D341Med (cell line): ENCODE measurements around the gene TMEM74B.
A peak's percentile ranks its signal among the peaks of the same experiment; 100 is the strongest.

Experiments
- DNase-seq: peaks from one replicate; pipeline ENCODE4 v3.0.0; 2012; ENCODE audit warnings: low spot score

The TMEM74B gene

GRCh38 chr20:1205802-1206201 lies 21.0 kb upstream of the TMEM74B start:
- no peak for DNase-seq

GRCh38 chr20:1204576-1204975 lies 19.8 kb upstream of the TMEM74B start:
- no peak for DNase-seq

- DNase-seq: no peak
These were observed 19.3 kb upstream of the TMEM74B start for GRCh38 chr20:1204113-1204512.

GRCh38 chr20:1203630-1204029 lies 18.8 kb upstream of the TMEM74B start:
- no peak for DNase-seq

- DNase-seq: no peak
These were observed 18.2 kb upstream of the TMEM74B start, which contains the start of gene C20orf202 for GRCh38 chr20:1202762-1203504. Gene C20orf202 (plus strand): TSS chr20:1203454. CDS start chr20:1203586, 132 bp downstream.

- no peak for DNase-seq
These were observed 15.2 kb upstream of the TMEM74B start for GRCh38 chr20:1199964-1200363.

- no peak for DNase-seq
These were observed 14.6 kb upstream of the TMEM74B start for GRCh38 chr20:1199212-1199873.

- no peak for DNase-seq
These were observed 14.0 kb upstream of the TMEM74B start for GRCh38 chr20:1198751-1199150.

GRCh38 chr20:1197801-1198200 lies 13.0 kb upstream of the TMEM74B start:
- no peak for DNase-seq

- no peak for DNase-seq
These were observed 11.9 kb upstream of the TMEM74B start for GRCh38 chr20:1196634-1197033.

- no peak for DNase-seq
These were observed 10.4 kb upstream of the TMEM74B start for GRCh38 chr20:1195226-1195625.

- no peak for DNase-seq
These were observed 6.5 kb upstream of the TMEM74B start for GRCh38 chr20:1191299-1191698.

- no peak for DNase-seq
These were observed 6.1 kb upstream of the TMEM74B start for GRCh38 chr20:1190847-1191246.

GRCh38 chr20:1189827-1190226 lies 5.0 kb upstream of the TMEM74B start:
- DNase-seq: no peak

- DNase-seq: no peak
These were observed 3.6 kb upstream of the TMEM74B start for GRCh38 chr20:1188347-1188746.

- DNase-seq: no peak
These were observed 2.9 kb upstream of the TMEM74B start for GRCh38 chr20:1187605-1188171.

GRCh38 chr20:1186367-1186991 lies 1.7 kb upstream of the TMEM74B start:
- DNase-seq: no peak

- DNase-seq: peak; percentile 87
These were observed 1.1 kb upstream of the TMEM74B start for GRCh38 chr20:1185790-1186334.

- peak; percentile 74 for DNase-seq
These were observed 548 bp upstream of the TMEM74B start for GRCh38 chr20:1185316-1185741.

GRCh38 chr20:1184260-1184637 lies 532 bp downstream of the TMEM74B start:
- DNase-seq: no peak

- DNase-seq: no peak
These were observed 1.6 kb downstream of the TMEM74B start for GRCh38 chr20:1183153-1183552.

GRCh38 chr20:1182106-1182505 lies 2.7 kb downstream of the TMEM74B start:
- no peak for DNase-seq

- DNase-seq: no peak
These were observed 3.8 kb downstream of the TMEM74B start for GRCh38 chr20:1180949-1181348.
